ENCODE measurements around the gene PSMD10.

- TF ChIP-seq RAD21 (IDR thresholded peaks at IDR 0.05; ENCODE audit: low read depth) (no peak), EP300 (IDR thresholded peaks at IDR 0.05; ENCODE audit: borderline replicate concordance) (no peak), CREB1 (IDR thresholded peaks at IDR 0.05; ENCODE audit: low read depth) (no peak), TAF1 (IDR thresholded peaks at IDR 0.05; ENCODE audit: low read depth) (no peak), FOXM1 (IDR thresholded peaks at IDR 0.05; ENCODE audit: borderline replicate concordance, low read depth) (no peak), TEAD4 (IDR thresholded peaks at IDR 0.05) (no peak), YY1 (IDR thresholded peaks at IDR 0.05; ENCODE audit: low read depth) (no peak), NFIC (IDR thresholded peaks at IDR 0.05) (no peak)
- TF ChIP-seq, protein P1, sequence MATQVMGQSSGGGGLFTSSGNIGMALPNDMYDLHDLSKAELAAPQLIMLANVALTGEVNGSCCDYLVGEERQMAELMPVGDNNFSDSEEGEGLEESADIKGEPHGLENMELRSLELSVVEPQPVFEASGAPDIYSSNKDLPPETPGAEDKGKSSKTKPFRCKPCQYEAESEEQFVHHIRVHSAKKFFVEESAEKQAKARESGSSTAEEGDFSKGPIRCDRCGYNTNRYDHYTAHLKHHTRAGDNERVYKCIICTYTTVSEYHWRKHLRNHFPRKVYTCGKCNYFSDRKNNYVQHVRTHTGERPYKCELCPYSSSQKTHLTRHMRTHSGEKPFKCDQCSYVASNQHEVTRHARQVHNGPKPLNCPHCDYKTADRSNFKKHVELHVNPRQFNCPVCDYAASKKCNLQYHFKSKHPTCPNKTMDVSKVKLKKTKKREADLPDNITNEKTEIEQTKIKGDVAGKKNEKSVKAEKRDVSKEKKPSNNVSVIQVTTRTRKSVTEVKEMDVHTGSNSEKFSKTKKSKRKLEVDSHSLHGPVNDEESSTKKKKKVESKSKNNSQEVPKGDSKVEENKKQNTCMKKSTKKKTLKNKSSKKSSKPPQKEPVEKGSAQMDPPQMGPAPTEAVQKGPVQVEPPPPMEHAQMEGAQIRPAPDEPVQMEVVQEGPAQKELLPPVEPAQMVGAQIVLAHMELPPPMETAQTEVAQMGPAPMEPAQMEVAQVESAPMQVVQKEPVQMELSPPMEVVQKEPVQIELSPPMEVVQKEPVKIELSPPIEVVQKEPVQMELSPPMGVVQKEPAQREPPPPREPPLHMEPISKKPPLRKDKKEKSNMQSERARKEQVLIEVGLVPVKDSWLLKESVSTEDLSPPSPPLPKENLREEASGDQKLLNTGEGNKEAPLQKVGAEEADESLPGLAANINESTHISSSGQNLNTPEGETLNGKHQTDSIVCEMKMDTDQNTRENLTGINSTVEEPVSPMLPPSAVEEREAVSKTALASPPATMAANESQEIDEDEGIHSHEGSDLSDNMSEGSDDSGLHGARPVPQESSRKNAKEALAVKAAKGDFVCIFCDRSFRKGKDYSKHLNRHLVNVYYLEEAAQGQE (IDR thresholded peaks at IDR 0.05; ENCODE audit: low read depth): no peak
- TF ChIP-seq, protein P2, sequence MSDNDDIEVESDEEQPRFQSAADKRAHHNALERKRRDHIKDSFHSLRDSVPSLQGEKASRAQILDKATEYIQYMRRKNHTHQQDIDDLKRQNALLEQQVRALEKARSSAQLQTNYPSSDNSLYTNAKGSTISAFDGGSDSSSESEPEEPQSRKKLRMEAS (IDR thresholded peaks at IDR 0.05): no peak
These were observed 39.5 kb upstream of the PSMD10 start for GRCh38 chrX:108130889-108131288.

All from Ishikawa (cell line).